ENCODE measurements around the gene CAMK1D. TPM values are rescaled to one million over a fixed set of nuclear protein-coding genes. Genes with fewer than 3 reads are reported as not detected.

CAMK1D gene
- polyA plus RNA-seq, 1 of the 3 experiments (the other 2 are of a cell fraction), result 4.1 TPM

DNA sequence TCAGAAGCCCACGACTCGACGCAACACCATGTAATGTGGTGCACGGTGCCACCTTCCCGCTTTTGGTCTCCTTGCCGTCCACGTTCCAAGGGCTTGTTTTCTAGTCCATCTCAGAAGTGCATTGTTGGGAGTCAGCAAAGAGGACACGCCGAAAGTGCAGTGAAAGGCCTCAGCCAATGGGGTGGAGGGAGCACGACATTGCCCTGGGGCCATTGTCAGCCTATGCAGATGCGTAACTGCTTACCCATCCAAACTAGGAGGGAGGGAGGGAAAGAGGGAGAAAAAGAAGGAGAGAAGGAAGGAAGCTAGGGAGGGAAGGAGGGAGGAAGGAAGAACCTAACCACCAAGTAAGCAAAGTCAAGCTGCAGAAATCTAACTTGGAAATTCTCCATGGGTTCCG lies 449.8 kb downstream of the CAMK1D start:
- Histone ChIP-seq H3K4me3 (ENCODE audit: low read depth in 2 of 2, low read length in 1 of 2) (no peak overlapping the region), H3K4me1 (ENCODE audit: control insufficient read depth in 1 of 2, insufficient read depth in 2 of 2, low read depth in 1 of 2, low read length in 1 of 2) (peaks cover 0 to 4% of the 10 kb centered on the region in 2 experiments; a peak in 2 of 4 replicates), H3K79me2 (ENCODE audit: insufficient read depth) (no peaks in the 10 kb centered on the region), H4K20me1 (ENCODE audit: insufficient read depth) (no peaks in the 10 kb centered on the region), H2AFZ (ENCODE audit: low read depth) (no peak overlapping the region), H3K4me2 (no peak overlapping the region), H3K9me2 (no peaks in the 10 kb centered on the region), H3K9me3 (no peaks in the 10 kb centered on the region), H3K27me3 (ENCODE audit: insufficient read depth) (no peaks in the 10 kb centered on the region), H3K36me3 (replicated peaks in 1 of 2; ENCODE audit: control insufficient read depth in 1 of 2, insufficient read depth in 2 of 2, low read length in 1 of 2) (no peaks in the 10 kb centered on the region), H3K27ac (ENCODE audit: low read depth in 2 of 2, low read length in 1 of 2) (no peak overlapping the region), H3K9ac (no peak overlapping the region), H3F3A (replicated peaks; ENCODE audit: insufficient read depth) (no peaks in the 10 kb centered on the region)
- ChIA-PET CTCF (interaction anchor here (0.8 to 5.8 kb wide), 4 partner anchors 10 to 1148 kb away, joined by 3 to 28 read pairs (median 5); no protein-coding TSS in a partner anchor), POLR2A (interaction anchor here (0.6 kb wide), 1 partner anchor 128 kb away, joined by 3 read pairs; no protein-coding TSS in a partner anchor)
- 85% methylated on average over 11 of the region's 12 CpGs for WGBS (ENCODE audit: low lambda C conversion rate)
- TF ChIP-seq FOXJ3 (CRISPR knock-in tag; IDR thresholded peaks at IDR 0.05) (no peak), RCOR1 (IDR thresholded peaks at IDR 0.05; ENCODE audit: low read length) (no peak), EP300 (IDR thresholded peaks at IDR 0.05; ENCODE audit: borderline replicate concordance in 1 of 2, low read depth in 1 of 2, low read length in 1 of 2) (no peak), TCF12 (IDR thresholded peaks at IDR 0.05) (no peak), RAD21 (IDR thresholded peaks at IDR 0.05; ENCODE audit: low read length) (no peak), NFIC (IDR thresholded peaks at IDR 0.05; ENCODE audit: borderline replicate concordance) (no peak), TAF1 (IDR thresholded peaks at IDR 0.05; ENCODE audit: borderline replicate concordance, low read depth, low read length) (no peak), YY1 (IDR thresholded peaks at IDR 0.05; ENCODE audit: low read depth) (no peak)
- TF ChIP-seq, protein P1, sequence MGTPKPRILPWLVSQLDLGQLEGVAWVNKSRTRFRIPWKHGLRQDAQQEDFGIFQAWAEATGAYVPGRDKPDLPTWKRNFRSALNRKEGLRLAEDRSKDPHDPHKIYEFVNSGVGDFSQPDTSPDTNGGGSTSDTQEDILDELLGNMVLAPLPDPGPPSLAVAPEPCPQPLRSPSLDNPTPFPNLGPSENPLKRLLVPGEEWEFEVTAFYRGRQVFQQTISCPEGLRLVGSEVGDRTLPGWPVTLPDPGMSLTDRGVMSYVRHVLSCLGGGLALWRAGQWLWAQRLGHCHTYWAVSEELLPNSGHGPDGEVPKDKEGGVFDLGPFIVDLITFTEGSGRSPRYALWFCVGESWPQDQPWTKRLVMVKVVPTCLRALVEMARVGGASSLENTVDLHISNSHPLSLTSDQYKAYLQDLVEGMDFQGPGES (IDR thresholded peaks at IDR 0.05; ENCODE audit: low read depth, low read length), result no peak
- TF ChIP-seq, protein P2, sequence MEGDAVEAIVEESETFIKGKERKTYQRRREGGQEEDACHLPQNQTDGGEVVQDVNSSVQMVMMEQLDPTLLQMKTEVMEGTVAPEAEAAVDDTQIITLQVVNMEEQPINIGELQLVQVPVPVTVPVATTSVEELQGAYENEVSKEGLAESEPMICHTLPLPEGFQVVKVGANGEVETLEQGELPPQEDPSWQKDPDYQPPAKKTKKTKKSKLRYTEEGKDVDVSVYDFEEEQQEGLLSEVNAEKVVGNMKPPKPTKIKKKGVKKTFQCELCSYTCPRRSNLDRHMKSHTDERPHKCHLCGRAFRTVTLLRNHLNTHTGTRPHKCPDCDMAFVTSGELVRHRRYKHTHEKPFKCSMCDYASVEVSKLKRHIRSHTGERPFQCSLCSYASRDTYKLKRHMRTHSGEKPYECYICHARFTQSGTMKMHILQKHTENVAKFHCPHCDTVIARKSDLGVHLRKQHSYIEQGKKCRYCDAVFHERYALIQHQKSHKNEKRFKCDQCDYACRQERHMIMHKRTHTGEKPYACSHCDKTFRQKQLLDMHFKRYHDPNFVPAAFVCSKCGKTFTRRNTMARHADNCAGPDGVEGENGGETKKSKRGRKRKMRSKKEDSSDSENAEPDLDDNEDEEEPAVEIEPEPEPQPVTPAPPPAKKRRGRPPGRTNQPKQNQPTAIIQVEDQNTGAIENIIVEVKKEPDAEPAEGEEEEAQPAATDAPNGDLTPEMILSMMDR (IDR thresholded peaks at IDR 0.05), result no peak
- TF ChIP-seq, protein P3, sequence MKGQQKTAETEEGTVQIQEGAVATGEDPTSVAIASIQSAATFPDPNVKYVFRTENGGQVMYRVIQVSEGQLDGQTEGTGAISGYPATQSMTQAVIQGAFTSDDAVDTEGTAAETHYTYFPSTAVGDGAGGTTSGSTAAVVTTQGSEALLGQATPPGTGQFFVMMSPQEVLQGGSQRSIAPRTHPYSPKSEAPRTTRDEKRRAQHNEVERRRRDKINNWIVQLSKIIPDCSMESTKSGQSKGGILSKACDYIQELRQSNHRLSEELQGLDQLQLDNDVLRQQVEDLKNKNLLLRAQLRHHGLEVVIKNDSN (IDR thresholded peaks at IDR 0.05; ENCODE audit: borderline replicate concordance, low read depth), result no peak
- TF ChIP-seq, protein P4, sequence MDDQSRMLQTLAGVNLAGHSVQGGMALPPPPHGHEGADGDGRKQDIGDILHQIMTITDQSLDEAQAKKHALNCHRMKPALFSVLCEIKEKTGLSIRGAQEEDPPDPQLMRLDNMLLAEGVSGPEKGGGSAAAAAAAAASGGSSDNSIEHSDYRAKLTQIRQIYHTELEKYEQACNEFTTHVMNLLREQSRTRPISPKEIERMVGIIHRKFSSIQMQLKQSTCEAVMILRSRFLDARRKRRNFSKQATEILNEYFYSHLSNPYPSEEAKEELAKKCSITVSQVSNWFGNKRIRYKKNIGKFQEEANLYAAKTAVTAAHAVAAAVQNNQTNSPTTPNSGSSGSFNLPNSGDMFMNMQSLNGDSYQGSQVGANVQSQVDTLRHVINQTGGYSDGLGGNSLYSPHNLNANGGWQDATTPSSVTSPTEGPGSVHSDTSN (IDR thresholded peaks at IDR 0.05), result no peak
- TF ChIP-seq, protein P5, sequence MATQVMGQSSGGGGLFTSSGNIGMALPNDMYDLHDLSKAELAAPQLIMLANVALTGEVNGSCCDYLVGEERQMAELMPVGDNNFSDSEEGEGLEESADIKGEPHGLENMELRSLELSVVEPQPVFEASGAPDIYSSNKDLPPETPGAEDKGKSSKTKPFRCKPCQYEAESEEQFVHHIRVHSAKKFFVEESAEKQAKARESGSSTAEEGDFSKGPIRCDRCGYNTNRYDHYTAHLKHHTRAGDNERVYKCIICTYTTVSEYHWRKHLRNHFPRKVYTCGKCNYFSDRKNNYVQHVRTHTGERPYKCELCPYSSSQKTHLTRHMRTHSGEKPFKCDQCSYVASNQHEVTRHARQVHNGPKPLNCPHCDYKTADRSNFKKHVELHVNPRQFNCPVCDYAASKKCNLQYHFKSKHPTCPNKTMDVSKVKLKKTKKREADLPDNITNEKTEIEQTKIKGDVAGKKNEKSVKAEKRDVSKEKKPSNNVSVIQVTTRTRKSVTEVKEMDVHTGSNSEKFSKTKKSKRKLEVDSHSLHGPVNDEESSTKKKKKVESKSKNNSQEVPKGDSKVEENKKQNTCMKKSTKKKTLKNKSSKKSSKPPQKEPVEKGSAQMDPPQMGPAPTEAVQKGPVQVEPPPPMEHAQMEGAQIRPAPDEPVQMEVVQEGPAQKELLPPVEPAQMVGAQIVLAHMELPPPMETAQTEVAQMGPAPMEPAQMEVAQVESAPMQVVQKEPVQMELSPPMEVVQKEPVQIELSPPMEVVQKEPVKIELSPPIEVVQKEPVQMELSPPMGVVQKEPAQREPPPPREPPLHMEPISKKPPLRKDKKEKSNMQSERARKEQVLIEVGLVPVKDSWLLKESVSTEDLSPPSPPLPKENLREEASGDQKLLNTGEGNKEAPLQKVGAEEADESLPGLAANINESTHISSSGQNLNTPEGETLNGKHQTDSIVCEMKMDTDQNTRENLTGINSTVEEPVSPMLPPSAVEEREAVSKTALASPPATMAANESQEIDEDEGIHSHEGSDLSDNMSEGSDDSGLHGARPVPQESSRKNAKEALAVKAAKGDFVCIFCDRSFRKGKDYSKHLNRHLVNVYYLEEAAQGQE (IDR thresholded peaks at IDR 0.05; ENCODE audit: low read depth, low read length), result no peak
- TF ChIP-seq, protein P6, sequence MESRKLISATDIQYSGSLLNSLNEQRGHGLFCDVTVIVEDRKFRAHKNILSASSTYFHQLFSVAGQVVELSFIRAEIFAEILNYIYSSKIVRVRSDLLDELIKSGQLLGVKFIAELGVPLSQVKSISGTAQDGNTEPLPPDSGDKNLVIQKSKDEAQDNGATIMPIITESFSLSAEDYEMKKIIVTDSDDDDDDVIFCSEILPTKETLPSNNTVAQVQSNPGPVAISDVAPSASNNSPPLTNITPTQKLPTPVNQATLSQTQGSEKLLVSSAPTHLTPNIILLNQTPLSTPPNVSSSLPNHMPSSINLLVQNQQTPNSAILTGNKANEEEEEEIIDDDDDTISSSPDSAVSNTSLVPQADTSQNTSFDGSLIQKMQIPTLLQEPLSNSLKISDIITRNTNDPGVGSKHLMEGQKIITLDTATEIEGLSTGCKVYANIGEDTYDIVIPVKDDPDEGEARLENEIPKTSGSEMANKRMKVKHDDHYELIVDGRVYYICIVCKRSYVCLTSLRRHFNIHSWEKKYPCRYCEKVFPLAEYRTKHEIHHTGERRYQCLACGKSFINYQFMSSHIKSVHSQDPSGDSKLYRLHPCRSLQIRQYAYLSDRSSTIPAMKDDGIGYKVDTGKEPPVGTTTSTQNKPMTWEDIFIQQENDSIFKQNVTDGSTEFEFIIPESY (IDR thresholded peaks at IDR 0.05; ENCODE audit: borderline replicate concordance, low read depth), result no peak
- DNase-seq, result no peak

All from SK-N-SH (cell line).